HG03060 (cell line): Measurements from ENCODE around the gene STPG1.
A peak's percentile ranks its signal among the peaks of the same experiment; 100 is the strongest.

Experiments
- ATAC-seq: cut with Tn5 transposase; IDR thresholded peaks from one replicate; pipeline ENCODE4 v1.9.1; 2021; ENCODE audit warnings: low read depth, moderate number of reproducible peaks; ENCODE audit not compliant: unreplicated experiment

The STPG1 gene

GRCh38 chr1:24400065-24400464 lies 13.5 kb downstream of the STPG1 start:
- ATAC-seq = no peak

DNA sequence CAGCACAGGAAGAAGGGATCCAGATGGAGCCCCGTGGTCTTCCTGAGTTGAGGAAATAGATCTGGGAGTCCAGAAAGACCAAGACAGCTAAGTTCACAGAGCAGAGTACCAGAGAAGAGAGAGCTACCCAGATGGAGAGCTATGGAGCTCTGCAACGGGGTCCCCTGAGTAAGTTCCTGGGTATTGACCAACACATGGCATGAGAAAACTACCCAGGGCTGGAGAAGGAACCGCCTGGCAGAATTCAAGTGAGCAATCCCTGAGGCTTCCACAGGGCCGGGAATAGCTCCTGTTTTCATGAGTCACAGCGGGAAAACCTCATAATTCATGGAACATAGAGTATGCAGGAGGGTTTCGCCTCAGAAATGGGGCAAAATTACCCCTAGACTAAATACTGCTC lies 19.7 kb downstream of the STPG1 start:
- no peak for ATAC-seq

GRCh38 chr1:24392982-24393650 lies 20.5 kb downstream of the STPG1 start:
- no peak for ATAC-seq

DNA sequence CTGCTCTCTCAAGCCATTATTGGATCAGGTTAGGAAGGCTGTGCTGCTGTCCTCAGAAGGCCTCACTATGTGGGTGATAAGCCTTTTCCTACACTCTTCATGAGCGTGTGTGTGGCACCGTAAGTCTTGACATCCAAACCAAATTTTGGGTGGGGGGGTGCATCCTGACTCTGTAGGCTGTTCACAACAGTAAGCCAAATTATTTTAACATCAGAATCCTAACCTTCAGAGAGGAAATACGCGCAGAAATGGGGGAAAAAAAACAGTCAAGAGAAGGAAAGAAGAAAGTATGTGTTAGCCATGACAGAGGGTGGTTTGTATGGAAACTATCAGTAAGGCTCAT lies 21.0 kb downstream of the STPG1 start:
- ATAC-seq = no peak

DNA sequence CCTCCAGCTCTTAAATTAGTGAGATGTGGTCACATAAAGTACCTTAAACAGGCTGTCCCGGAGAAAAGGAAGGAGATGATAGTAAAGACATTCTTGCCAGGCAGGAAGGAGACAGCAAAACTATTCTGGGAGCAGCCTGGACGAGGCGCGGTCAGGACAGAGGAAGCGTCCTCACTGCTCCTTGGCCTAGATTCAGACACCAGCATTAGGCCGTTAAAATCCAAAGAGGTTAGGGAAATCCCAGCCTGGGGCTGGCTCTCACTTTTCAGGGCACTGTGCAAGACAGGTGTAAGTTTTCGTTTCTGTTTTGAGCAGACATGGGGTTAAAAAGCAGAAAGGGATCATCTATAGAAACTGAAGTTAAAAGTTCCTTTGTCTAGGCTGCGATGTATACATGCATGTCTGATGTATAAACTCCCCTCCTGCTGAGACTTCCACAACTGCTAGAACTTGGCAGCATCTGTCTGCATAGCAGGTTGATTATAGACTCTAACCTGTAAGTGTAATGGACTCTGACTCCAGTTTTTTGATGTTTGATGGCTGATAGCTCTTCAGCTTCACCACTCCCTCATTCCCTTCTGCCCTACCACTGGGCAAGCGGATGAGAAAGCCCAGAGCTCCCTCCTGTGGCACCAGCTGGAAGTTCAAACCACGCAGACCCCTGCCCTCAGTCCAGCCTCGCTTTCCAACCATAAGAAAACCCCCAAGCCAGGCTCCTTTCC lies 21.5 kb downstream of the STPG1 start:
- ATAC-seq = peak; percentile 55

DNA sequence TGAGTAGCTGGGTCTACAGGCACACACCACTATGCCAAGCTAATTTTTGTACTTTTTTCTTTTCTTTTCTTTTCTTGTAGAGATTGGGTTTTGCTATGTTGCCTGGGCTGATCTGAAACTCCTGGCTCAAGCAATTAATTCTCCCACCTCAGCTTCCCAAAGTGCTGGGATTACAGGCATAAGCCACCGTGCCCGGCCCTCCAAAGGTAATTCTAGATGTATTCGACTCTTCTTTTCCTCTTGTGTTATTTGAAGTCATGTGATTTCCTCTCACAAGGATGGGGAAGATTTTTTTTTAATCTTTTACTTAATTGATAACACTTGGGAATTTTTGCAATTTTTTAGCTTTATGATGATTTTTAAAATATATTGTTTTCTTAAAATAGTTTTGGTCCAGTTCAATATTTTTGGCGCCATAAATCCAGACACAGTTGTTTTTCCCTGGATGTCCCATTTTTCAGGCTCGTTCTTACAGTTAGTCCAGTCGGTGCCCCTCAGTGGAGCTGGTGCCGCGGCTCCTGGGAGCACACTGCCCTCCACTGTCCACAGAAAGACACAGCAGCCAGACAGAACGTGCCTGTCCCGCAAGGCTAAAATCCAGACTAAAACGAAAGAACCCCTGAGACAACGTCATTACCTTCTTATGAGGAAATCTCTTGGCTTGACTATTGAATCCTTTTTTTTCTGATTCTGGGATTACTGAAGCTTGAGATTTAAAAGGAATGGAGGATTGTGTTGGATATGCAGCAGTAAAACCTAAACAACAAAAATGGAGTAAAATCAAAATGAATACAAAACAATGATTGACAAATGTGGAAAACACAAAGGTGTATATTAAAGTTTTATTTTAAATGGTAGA lies 22.4 kb downstream of the STPG1 start:
- peak; percentile 43 for ATAC-seq

DNA sequence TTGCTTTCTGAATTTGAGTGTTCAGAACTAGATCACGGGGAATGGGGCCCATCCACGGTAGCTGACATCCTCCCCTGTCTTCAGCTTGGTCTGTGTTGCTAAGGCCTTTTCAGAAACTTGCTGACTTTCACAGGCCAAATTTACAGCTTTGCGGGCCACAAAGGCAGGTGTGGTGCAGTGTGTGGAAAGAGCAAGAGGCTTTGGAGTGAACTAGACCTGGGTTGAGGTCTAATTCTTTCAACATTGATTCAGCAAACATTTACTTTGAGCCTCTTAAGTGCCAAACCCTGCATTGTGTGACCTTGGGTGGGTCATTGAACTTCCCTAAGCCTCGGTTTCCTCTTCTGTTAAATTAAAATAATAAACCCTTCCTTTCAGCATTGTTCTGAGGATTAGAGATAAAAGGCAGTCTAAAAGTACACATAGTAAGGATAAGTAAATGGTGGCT lies 24.3 kb downstream of the STPG1 start:
- ATAC-seq = no peak

DNA sequence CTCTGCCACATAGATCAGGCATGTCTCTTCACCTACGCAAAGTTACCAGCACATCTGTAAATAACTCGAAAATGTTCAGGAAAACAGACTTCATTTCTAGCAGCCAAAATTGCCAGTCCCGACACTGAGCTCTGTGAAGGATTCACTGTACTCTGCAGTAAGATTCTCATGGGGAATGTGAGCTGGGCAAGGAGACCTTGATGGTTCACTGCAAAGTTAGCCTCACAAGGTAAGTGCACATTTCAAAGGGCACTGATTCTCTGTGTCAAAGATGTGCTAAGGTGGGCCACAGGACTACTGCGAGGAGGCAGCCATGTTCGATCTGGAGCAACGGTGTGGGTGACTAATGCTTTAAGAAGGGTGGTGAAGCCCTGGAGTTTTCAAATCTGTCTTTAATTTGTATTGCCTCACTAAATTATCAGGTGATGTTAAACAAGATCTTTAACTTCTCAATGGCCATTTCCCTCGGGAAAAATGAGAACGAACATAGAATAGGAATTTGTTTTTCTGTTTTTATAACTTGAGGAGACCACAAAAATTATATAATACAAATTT lies 25.2 kb downstream of the STPG1 start:
- ATAC-seq = no peak

DNA sequence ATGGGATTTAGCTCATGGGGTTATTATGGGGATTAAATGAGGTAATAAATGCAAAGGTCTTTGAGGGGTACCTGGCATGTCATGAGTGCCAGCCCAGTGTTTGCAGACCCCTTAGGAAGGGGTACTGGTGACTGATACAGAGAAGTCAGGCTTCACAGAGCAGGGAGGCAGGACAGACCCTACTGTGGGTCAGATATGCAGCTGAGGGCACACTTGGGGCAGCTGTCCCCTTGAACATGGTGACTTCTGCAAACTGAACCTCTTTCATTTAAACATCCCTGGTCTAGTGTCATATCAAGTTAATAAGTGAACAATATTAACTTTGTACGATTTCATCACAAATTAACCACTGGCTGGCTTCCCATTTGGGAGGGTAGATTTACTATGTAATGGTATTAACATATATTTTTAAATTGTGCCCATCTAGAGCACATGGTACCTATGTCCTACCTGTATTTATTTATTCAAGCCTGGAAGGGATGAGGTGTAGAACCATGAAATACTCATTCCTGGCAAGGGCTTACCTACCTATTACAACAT lies 25.9 kb downstream of the STPG1 start:
- ATAC-seq = no peak

DNA sequence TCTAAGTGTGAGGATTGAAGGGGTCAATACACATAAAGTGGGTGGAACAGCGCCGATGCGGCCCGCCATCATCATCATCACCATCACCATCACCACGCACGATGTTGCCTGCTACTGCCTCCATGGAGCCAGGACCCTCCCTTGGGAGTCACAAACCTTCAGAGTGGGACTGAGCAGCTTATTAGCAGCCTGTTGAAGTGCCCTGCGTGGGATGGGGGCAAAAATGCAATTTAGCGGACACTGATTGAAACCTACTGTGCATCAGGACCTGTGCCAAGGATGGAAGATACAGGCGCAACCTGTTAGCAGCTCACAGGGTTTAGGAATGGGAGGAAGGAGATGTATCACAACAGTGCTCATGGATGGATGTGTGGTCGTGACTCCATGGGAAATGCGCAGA lies 26.7 kb downstream of the STPG1 start:
- no peak for ATAC-seq

- no peak for ATAC-seq
Observed at GRCh38 chr1:24386241-24386640, 27.3 kb downstream of the STPG1 start.

- ATAC-seq = no peak
Observed at GRCh38 chr1:24385160-24385940, 28.2 kb downstream of the STPG1 start.

DNA sequence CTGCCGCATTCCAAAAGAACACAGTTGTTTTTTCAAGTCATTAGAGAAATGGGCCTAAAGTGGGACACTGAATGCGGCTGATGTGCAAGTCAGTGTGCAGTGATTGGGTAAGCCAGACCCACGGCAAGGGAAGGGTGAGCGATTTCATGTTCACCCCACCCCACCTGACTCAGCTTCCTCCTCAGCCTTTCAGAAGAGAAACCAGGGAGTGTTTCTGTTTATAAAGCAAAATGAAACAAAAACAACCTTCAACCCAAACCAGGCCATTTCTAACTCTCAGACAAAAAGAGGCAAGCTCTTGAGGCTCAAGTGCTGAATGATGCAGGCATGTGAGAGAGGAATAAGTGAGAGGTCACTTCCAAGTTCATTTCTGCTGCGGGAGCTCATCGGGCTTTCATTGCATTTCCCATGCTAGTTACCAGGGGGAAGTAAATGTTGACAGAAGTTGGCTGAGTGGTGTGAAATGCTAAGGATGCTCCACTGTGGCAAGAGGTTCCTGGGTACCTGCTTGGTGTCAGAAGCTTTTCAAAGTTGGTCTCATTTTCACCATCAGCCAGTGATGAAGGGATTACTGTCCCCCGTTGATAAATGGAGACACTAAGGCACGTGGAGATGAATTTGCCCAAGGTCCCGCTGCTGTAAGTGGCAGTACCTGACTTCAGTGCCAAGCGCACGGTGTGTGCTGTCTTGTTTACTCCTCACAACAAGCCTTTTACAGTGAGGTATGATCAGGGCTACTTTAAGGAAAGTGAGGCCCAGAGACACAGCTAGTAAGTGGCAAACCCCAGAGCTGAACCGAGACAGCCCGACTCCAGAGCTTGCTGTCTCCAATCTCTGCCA lies 29.1 kb downstream of the STPG1 start:
- ATAC-seq = no peak

GRCh38 chr1:24383381-24383940 lies 30.1 kb downstream of the STPG1 start:
- ATAC-seq = no peak

- ATAC-seq = no peak
Observed at GRCh38 chr1:24382165-24382577, 31.4 kb downstream of the STPG1 start.

DNA sequence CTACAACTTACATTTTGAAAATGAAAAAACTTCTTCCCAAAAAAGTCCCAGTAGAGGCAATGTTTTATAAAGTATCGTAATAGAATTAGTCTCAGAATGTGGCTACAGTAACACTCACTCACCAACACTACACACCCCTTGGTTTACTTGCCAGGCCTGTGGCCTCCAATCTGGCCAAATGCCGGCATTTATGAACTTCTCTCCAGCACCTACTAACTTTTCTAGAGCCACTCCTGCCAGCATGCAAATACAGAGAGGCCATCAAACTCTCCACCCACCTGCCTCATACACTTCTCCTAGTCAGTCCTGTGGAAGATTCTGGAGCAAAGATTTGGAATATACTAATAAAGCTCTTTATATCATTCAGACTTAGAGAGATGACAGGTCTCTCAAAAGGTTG lies 32.3 kb downstream of the STPG1 start:
- ATAC-seq = no peak

- no peak for ATAC-seq
Observed at GRCh38 chr1:24380508-24380907, 33.1 kb downstream of the STPG1 start.

DNA sequence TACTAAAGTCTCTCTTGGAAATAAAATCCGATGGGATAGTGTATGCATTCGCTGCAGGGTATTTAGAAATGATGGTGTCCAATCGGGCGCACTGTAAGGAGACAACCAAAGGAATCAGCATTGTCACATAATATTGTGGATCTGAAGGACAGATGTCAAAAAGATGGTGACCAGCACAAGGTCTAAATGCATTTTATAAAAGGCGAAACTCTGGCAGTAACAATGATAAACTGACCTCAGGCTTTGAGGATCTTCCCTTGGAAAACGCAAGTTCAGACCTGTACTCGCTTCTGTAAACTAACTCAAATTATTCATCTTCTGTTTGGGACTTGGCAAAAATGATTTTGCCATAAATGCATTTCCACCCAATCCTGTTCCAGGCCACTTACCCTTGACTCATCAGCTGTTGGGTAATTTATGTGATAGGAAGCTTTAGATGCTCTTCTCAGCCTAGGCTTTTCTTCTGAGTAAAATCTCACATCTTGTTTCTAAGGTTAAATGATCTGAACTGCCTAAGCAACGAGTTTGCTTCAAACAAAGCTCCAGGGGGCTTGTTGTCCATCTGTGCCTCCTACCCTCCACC lies 33.8 kb downstream of the STPG1 start:
- no peak for ATAC-seq
